Neuron (in vitro differentiated cells): ENCODE data around the gene MRPL51.
"Not testable (repeated sequence)": the region's sequence is repeated elsewhere in the genome, so short reads cannot be mapped to it uniquely, and the experiment has no call there.

Source experiments
- H2AFZ ChIP-seq: one replicate; pipeline ENCODE4 v1.6.1; 2013; ENCODE audit warnings: low read depth, mild to moderate bottlenecking, inconsistent platforms, low read length, moderate library complexity
- H3K27me3 ChIP-seq: one replicate; pipeline ENCODE4 v1.6.1; 2013; ENCODE audit warnings: low read length; ENCODE audit not compliant: insufficient read depth
- H3K36me3 ChIP-seq: one replicate; pipeline ENCODE4 v1.6.1; 2013; ENCODE audit warnings: low read length; ENCODE audit not compliant: insufficient read depth
- H3K4me1 ChIP-seq: one replicate; pipeline ENCODE4 v1.6.1; 2013; ENCODE audit warnings: low read length; ENCODE audit not compliant: insufficient read depth
- H3K4me3 ChIP-seq: 2 replicates; pipeline ENCODE4 v1.5.1; 2013; ENCODE audit warnings: mild to moderate bottlenecking, low read length, moderate library complexity
- H3K9me3 ChIP-seq: one replicate; pipeline ENCODE4 v1.6.1; 2013; ENCODE audit warnings: low read length

MRPL51 gene

GRCh38 chr12:6526766-6527525 is 33.9 kb upstream of the MRPL51 start:
- Histone ChIP-seq H3K4me3 (no peak overlapping the region), H3K27me3 (no peaks in the 10 kb centered on the region), H3K36me3 (peaks cover 91% of the 10 kb centered on the region), H3K9me3 (no peaks in the 10 kb centered on the region), H3K4me1 (peaks cover 5% of the 10 kb centered on the region), H2AFZ (no peak overlapping the region)

- peaks cover 98% of the 10 kb centered on the region for H3K36me3 ChIP-seq
- H3K4me1 ChIP-seq: no peaks in the 10 kb centered on the region
- no peak overlapping the region for H3K4me3 ChIP-seq
- H2AFZ ChIP-seq: no peak overlapping the region
- no peaks in the 10 kb centered on the region for H3K9me3 ChIP-seq
- H3K27me3 ChIP-seq: no peaks in the 10 kb centered on the region
Observed at GRCh38 chr12:6526201-6526600, 33.1 kb upstream of the MRPL51 start.

GRCh38 chr12:6524648-6525047 is 31.6 kb upstream of the MRPL51 start:
- Histone ChIP-seq H2AFZ (no peak overlapping the region), H3K27me3 (no peaks in the 10 kb centered on the region), H3K36me3 (peaks cover 97% of the 10 kb centered on the region)

GRCh38 chr12:6523708-6524107 is 30.6 kb upstream of the MRPL51 start:
- Histone ChIP-seq H3K36me3 (peaks cover 95% of the 10 kb centered on the region), H3K9me3 (no peaks in the 10 kb centered on the region), H3K4me3 (no peak overlapping the region), H3K27me3 (no peaks in the 10 kb centered on the region), H2AFZ (no peak overlapping the region), H3K4me1 (no peaks in the 10 kb centered on the region)

More at GRCh38 chr12:6524648-6525047, 31.6 kb upstream of the MRPL51 start:
- Histone ChIP-seq H3K4me3 (no peak overlapping the region), H3K4me1 (no peaks in the 10 kb centered on the region), H3K9me3 (no peaks in the 10 kb centered on the region)

- H3K9me3 ChIP-seq: no peaks in the 10 kb centered on the region
- H2AFZ ChIP-seq: no peak overlapping the region
- no peaks in the 10 kb centered on the region for H3K4me1 ChIP-seq
- no peaks in the 10 kb centered on the region for H3K27me3 ChIP-seq
- no peak overlapping the region for H3K4me3 ChIP-seq
- peaks cover 93% of the 10 kb centered on the region for H3K36me3 ChIP-seq
Observed at GRCh38 chr12:6522193-6522592, 29.1 kb upstream of the MRPL51 start.

GRCh38 chr12:6520186-6520585 is 27.1 kb upstream of the MRPL51 start:
- H3K27me3 ChIP-seq: no peaks in the 10 kb centered on the region
- no peaks in the 10 kb centered on the region for H3K9me3 ChIP-seq
- H3K36me3 ChIP-seq: peaks cover 91% of the 10 kb centered on the region
- no peak overlapping the region for H3K4me3 ChIP-seq
- no peaks in the 10 kb centered on the region for H3K4me1 ChIP-seq
- no peak overlapping the region for H2AFZ ChIP-seq

- Histone ChIP-seq H2AFZ (no peak overlapping the region), H3K4me1 (peaks cover 3% of the 10 kb centered on the region), H3K36me3 (peaks cover 66% of the 10 kb centered on the region)
Observed at GRCh38 chr12:6508087-6508486, 15.0 kb upstream of the MRPL51 start.

GRCh38 chr12:6507102-6507998 is 14.3 kb upstream of the MRPL51 start:
- Histone ChIP-seq H3K9me3 (no peaks in the 10 kb centered on the region), H3K4me1 (peaks cover 3% of the 10 kb centered on the region), H3K36me3 (peaks cover 64% of the 10 kb centered on the region), H3K4me3 (no peak overlapping the region), H3K27me3 (no peaks in the 10 kb centered on the region), H2AFZ (no peak overlapping the region)

More at GRCh38 chr12:6508087-6508486, 15.0 kb upstream of the MRPL51 start:
- no peaks in the 10 kb centered on the region for H3K27me3 ChIP-seq
- no peaks in the 10 kb centered on the region for H3K9me3 ChIP-seq
- H3K4me3 ChIP-seq: no peak overlapping the region

GRCh38 chr12:6500466-6500865 is 7.4 kb upstream of the MRPL51 start:
- no peak overlapping the region for H3K4me3 ChIP-seq
- H3K36me3 ChIP-seq: peaks cover 80% of the 10 kb centered on the region
- no peaks in the 10 kb centered on the region for H3K9me3 ChIP-seq
- peaks cover 16% of the 10 kb centered on the region for H3K4me1 ChIP-seq
- no peaks in the 10 kb centered on the region for H3K27me3 ChIP-seq
- H2AFZ ChIP-seq: no peak overlapping the region

GRCh38 chr12:6497291-6497690 is 4.2 kb upstream of the MRPL51 start:
- Histone ChIP-seq H3K36me3 (peaks cover 62% of the 10 kb centered on the region), H3K4me1 (peaks cover 30% of the 10 kb centered on the region)
- H3K27me3 ChIP-seq, H2AFZ ChIP-seq, H3K9me3 ChIP-seq, H3K4me3 ChIP-seq: not testable (repeated sequence)

GRCh38 chr12:6494968-6495367 is 1.9 kb upstream of the MRPL51 start:
- Histone ChIP-seq H3K36me3 (peaks cover 52% of the 10 kb centered on the region), H3K27me3 (no peaks in the 10 kb centered on the region), H3K9me3 (no peaks in the 10 kb centered on the region), H3K4me1 (peaks cover 33% of the 10 kb centered on the region), H2AFZ (no peak overlapping the region), H3K4me3 (peak overlapping the region; percentile 98)

GRCh38 chr12:6494258-6494743 is 1.2 kb upstream of the MRPL51 start:
- no peaks in the 10 kb centered on the region for H3K9me3 ChIP-seq
- peaks cover 33% of the 10 kb centered on the region for H3K4me1 ChIP-seq
- no peaks in the 10 kb centered on the region for H3K27me3 ChIP-seq
- H3K36me3 ChIP-seq: peaks cover 47% of the 10 kb centered on the region
- peak overlapping the region; percentile 1 for H2AFZ ChIP-seq
- H3K4me3 ChIP-seq: peak overlapping the region; percentile 98
